A549 (cell line): Measurements from ENCODE around the gene CPNE7.

Experiments used
- CHD4 ChIP-seq: fragments of 200-600 bp; sonication (generic); IDR thresholded peaks from 2 replicates; pipeline ENCODE4 v1.6.1; 2016; ENCODE audit warnings: antibody characterized with exemption, mild to moderate bottlenecking, borderline replicate concordance
- CTCF ChIP-seq: fragments of >200 bp; sonication (Bioruptor Twin); formaldehyde crosslinking; IDR thresholded peaks from 3 replicates; pipeline ENCODE4 v1.5.1; 2016
- EP300 ChIP-seq, 2 experiments: fragments of >200 bp; sonication (Bioruptor Twin); formaldehyde crosslinking; IDR thresholded peaks; 2 replicates in 1 of 2; 3 replicates in 1 of 2; pipeline ENCODE4 v1.6.1; 2016 to 2017
- FOSL2 ChIP-seq, 2 experiments: fragments of 450-650 bp in 1 of 2; fragments of >200 bp in 1 of 2; sonication (Bioruptor Twin) in 1 of 2; formaldehyde crosslinking; IDR thresholded peaks; 2 replicates each; pipeline versions ENCODE4 v1.5.0 to v1.6.1; 2016 to 2020; ENCODE audit warnings: mild to moderate bottlenecking in 1 of 2, moderate library complexity in 1 of 2
- HOXA7 ChIP-seq: fragments of 250-450 bp; sonication (Bioruptor Pico); IDR thresholded peaks from 2 replicates; pipeline ENCODE4 v1.5.0; 2020; ENCODE audit warnings: mild to moderate bottlenecking, moderate library complexity
- JUN ChIP-seq, 2 experiments: fragments of >200 bp; sonication (Bioruptor Twin); formaldehyde crosslinking; IDR thresholded peaks; 2 replicates in 1 of 2; 3 replicates in 1 of 2; pipeline ENCODE4 v1.6.1; 2016 to 2017
- KDM5A ChIP-seq: fragments of 200-600 bp; sonication (generic); IDR thresholded peaks from 2 replicates; pipeline ENCODE4 v1.6.1; 2016; ENCODE audit warnings: antibody characterized with exemption, mild to moderate bottlenecking
- MAX ChIP-seq: IDR thresholded peaks from 2 replicates; pipeline ENCODE4 v1.6.1; 2012
- POLR2A ChIP-seq: IDR thresholded peaks from 2 replicates; pipeline ENCODE4 v1.6.1; 2012; ENCODE audit warnings: mild to moderate bottlenecking, low read length
- RAD21 ChIP-seq, 2 experiments: fragments of >200 bp in 1 of 2; sonication (Bioruptor Twin) in 1 of 2; formaldehyde crosslinking in 1 of 2; IDR thresholded peaks in 1 of 2; conservative IDR thresholded peaks in 1 of 2; 2 replicates in 1 of 2; 3 replicates in 1 of 2; pipeline ENCODE4 v1.6.1; 2012 to 2018; ENCODE audit warnings: inconsistent platforms in 1 of 2

GRCh38 chr16:89546781-89547180, 28.8 kb upstream of the CPNE7 start:
- TF ChIP-seq RAD21 (conservative IDR thresholded peaks at IDR 0.05 in 1 of 2, IDR thresholded peaks at IDR 0.05 in 1 of 2) (no peak), KDM5A (no peak), CTCF (no peak), FOSL2 (IDR thresholded peaks at IDR 0.05) (no peak), FOSL2 (CRISPR knock-in tag; IDR thresholded peaks at IDR 0.05) (no peak), EP300 (IDR thresholded peaks at IDR 0.05) (no peak), JUN (IDR thresholded peaks at IDR 0.05) (no peak), POLR2A (no peak), HOXA7 (CRISPR knock-in tag) (no peak), MAX (no peak), CHD4 (no peak)
